SKM-1 (cell line): Measurements from ENCODE around the gene AATK.

Source experiments
- DNase-seq: peaks from one replicate; lab custom pipeline; 2025; ENCODE audit not compliant: unreplicated experiment; lab: John Stamatoyannopoulos, UW

The AATK gene

GRCh38 chr17:81181811-81182185 lies 15.8 kb upstream of the AATK start:
- no peak for DNase-seq

DNA sequence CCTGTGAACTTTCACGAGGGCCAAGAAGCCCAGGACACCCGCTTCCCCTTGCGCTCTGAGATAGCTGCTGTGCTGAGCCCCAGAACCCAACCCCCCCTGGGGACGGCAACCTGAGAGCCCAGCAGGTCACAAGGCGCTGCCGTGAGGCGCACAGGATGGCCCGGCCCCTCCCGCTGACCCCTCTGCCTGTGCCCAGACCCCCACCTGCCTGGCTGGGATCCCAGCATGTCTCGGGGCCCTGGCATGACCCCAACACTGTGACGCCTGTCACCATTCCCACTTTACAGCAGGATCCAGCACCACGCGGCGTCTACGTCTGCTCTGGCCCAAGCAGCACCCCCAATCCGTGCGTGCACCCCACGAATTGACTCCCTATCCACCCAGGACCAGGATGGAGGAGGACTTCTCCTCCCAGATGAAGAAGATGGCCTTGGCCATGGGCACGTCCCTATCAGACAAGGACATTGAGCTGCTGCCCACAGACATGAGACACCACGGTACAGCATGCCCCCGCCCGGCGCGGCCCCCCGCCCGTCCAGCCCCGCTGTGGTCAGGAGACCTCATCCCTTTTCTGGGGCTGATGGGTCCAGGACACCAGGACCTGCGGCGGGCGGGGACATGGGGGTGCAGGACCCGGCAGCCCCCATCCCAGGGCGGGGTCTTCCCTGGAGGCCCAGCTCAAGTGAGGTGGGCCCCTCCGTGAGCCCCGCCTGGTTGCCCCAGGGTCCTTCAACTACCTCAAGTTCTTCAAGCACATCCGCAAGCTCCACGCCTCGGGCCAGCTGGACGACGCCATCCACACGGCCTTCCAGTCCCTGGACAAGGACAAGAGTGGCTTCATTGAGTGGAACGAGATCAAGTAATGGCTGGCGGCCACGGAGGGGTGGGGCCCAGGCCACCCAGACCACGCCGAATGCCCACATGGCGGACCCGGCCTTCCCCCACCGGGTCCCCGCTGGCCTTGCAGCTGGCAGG lies 15.1 kb upstream of the AATK start:
- no peak for DNase-seq

- no peak for DNase-seq
These were observed 13.8 kb upstream of the AATK start for GRCh38 chr17:81179861-81180260.

GRCh38 chr17:81179220-81179619 lies 13.2 kb upstream of the AATK start:
- DNase-seq, result no peak

DNA sequence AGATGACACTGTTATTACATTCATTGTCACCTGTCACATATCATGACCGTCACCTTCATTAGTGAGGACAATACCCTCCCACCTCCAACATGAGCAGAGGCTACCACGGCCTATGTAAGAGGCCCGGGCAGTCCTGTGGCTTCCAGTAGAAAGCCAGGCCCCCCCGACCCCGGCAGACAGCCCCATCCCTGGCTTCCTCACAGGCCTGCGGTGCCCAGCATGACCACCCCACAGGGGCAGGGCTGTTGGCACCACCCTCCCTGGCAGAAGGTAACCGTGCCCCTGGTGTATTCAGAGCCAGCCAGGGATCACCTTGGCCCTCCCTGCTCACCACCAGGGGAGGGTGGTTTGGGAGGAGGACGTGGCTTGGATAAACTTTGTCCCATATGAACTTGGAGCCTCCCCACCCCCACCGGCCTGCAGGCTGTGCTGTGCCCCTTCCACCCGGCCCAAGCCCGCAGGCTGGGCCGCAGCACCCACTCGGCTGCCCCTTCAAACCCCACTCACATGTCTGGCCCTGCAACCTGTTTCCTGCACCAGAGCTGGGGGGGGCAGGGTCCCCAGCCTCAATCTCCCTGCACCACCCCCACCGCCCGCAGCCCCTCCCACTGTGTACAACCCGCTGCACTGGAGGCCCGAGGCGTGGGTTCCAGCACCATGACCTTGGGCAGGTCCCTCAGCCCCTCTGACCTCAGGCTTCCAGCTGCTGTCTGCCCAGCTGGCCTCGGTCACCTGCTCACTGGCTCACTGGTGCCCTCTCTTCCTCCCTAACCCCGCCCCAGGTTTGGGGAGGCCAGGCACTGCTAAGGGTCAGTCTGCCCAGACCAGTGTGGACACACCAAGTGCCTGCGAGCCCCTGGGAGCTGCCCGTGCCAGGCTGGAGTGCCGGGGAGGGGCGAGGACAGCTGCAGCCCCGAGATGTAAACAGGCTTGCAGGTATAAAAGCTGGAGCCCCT lies 12.4 kb upstream of the AATK start:
- DNase-seq, result no peak

DNA sequence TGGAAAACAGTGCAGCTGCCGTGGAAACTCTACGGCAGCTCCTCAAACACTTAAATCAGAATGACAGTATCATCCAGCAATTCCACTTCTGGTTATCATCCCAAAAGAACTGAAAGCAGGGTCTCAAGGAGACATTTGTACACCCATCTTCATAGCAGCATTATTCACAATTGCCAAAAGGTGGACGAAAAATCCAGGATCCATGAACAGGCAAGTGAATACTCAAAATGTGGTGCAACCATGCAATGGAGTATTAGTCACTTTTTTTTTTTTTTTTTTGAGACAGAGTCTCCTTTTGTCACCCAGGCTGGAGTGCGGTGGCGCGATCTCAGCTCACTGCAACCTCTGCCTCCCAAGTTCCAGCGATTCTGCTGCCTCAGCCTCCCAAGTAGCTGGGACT lies 10.6 kb upstream of the AATK start:
- DNase-seq, result no peak

DNA sequence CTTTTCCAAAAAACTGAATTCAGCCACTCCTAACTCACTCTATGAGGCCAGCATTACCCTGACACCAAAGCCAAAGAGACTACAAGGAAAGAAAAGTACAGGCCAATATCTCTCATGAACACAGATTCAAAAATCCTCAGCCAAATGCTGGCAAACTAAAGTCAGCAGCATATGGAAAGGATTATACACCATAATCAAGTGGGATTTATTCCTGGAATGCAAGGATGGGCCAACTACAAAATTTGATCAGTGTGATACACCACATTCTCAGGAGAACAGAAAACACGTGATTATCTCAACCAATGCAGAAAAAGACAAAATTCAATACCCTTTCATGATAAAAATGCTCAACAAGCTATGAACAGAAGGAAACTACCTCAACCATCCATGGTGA lies 7.7 kb upstream of the AATK start:
- DNase-seq, result no peak

DNA sequence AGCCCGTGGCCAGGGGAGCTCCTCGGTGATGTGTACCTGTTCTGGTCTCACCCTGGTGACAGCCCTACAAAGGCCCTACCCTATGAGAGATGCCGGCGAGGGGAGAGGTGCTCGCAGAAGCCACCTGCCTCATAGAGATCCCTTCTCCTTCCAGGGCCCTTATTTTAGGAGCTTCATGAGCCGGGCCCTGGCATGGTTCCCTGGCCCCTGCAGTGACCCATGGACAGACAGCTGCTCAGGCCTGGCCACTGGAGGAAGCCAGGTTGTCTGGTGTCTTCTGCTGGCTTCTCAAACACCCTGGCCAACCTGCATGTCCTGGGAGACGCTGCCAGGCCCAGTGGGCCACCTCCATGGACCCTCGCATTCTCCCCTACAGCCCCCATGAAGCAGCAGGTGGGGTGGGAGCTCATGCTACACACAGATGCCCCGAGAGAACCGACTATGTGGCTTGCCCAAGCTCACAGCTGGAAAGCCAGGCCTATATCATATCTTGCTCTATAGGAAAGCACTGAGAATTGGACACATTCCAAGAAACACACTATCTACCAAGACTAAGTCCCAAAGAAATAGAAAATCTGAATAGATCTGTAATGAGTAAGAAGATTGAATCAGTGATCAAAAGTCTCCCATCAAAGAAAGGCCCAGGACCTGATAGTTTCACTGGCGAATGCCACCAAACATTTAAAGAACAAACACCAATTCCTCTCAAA lies 7.2 kb upstream of the AATK start:
- no peak for DNase-seq

DNA sequence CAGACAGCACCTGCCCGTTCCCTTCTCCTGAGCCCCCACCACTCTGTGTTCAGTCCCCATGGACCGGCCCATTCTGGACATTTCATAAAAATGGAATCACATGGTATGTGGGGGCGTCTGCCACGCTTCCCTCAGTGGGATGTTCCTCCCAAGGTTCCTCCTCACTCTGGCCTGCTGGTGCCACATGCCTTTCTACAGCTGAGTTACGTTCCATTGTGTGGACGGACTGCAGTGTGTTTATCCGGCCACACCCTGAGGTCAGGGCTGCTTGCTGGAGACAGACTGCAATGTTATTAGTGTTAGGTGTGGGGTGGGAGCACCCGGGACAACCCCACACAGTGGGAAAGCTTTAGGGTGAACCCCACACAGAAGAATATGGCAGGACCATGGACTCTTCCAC lies 5.9 kb upstream of the AATK start:
- no peak for DNase-seq

- no peak for DNase-seq
These were observed 4.9 kb upstream of the AATK start for GRCh38 chr17:81170727-81171494.

GRCh38 chr17:81169870-81170309 lies 3.9 kb upstream of the AATK start:
- DNase-seq, result no peak

DNA sequence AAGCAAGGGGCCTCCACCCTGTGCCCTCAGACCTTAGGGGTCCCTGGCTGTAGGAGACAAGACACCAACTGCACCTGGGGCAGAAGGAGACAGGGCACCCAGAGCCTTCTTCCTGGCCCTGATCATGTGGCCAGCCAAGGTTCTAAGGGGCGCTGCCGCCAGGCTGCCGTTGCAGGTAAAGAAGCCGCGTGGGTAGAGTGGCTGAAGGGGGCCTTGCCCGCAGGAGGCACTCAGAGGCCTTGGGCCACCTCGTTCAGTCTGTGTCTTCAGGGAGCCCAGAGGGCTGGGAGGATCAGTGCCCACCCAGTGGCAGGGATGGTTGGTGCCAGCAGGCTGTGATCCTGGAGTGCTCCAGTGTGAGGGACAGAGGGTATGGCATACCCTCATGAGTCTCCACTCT lies 1.6 kb upstream of the AATK start:
- DNase-seq, result no peak

- DNase-seq, result no peak
These were observed 1.1 kb upstream of the AATK start for GRCh38 chr17:81167194-81167524.

DNA sequence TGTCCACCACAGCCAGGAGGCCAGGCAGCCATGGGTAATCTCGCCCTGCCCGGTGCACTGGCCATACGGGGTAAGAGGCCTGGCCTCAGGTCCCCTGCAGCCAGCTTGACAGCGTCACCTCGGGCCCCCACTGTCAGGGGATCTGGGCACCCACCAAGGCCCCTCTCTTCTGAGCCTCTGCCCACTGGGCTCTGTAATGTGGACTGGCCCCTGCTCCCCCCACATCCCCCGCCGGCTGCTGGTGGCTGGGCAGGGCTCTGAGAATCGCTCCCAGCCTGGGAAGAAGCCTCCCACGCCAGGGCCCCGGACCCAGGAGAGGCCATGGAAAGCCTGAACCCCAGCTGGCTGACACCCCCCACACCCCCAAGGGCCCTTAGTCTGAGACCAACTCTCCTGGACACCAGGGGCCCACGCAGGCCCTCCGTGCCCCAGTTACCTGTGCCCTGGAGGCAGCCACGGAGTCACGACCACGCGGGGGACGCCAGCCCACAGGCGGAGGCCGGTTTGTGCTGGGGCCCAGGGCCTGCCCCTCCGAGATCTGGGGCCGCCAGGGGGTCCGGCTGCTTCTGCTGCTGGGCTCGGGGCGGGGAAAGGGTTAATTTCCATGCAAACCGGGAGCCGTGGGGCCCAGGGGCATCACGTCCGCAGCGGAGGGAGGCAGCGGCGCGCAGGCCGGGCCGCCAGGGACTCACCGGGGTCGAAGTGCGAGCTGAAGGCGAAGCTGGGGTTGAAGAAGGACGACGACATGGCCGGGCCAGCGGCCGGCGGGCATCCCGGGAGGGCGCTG lies 582 bp downstream of the AATK start, which contains the start of gene PVALEF:
Gene PVALEF (plus strand): TSS at position 262 of the 787 bp plus-strand sequence. CDS start 15,720 bp downstream, outside the sequence.
- no peak for DNase-seq

- DNase-seq, result no peak
These were observed 1.4 kb downstream of the AATK start for GRCh38 chr17:81164371-81165245.

DNA sequence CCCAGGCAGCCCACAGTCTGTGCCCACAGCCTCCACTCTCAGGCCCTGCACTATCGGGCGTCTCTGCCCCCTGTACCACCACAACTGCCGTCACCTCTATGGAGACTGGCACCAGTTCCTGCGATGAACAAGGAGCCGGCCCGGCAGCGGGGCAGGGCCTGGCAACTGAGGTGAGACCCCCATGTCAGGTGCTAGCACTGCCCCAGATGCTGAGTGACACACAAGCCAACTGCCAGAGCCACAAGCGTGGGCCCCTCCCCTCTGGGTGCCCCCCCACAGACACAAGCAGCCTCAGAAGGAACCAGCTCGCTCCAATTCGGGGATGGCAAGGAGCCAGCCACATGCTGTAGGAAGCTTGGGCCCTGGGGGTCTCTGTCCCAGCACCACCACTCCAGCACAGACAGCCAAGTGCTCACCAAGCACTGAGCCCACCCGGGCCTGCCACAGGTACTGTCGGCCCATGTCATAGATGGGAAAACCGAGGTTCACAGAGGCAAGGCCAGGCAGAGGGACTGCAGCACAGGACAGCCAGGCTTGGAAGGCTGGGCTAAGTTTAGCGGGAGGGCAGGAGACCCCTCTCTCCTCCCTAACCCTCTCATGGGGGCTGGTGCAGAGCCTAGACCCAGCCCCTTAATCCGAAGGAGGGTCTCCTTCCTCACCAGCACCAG lies 2.2 kb downstream of the AATK start:
- no peak for DNase-seq

GRCh38 chr17:81163051-81163695 lies 2.8 kb downstream of the AATK start:
- DNase-seq, result no peak

DNA sequence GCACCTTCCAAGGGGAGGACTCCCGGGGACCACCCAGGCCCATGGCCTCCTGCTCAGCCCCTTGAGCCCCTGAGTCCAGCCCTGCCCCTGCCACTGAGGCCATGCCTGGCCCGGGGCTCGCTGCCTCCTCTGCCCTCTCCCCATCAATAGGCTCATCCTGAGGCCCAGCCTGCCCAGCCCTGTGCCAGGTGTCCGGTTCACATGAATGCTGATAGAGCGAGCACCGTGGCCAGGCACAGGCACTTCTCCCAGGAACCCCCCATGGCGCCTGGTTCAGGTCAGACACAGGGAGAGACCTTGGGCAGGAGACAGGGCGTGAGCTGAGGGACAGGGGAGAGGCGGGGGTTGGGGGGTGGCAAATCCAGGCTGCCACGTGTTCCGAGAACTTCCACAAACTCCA lies 3.5 kb downstream of the AATK start:
- DNase-seq, result no peak
